ENCODE measurements around the gene WNT8B. TPM values are rescaled to one million over a fixed set of nuclear protein-coding genes. Genes with fewer than 3 reads are reported as not detected.

WNT8B gene
- total RNA-seq, 1 experiment from 2014 or later = not detected

DNA sequence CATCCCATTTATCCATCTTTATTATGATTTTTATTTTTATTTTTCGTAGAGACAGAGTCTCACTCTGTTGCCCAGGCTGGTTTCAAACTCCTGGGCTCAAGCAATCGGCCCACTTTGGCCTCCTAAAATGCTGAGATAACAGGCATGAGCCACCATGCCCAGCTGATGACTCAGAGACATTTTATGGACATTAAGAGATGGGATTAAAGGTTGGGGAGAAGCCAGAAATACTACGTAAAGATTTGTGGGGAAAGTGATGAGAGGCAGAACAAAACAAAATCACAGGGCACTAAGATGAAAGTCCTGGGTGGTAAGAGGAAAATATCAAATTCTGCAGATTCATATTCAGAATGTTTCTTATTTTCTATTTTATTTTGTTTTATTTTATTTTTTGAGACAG, 7.6 kb downstream of the WNT8B start:
- Histone ChIP-seq H3K27me3 (peaks cover 5% of the 10 kb centered on the region; the same call in 1 of the 2 replicates), H3K36me3 (no peaks in the 10 kb centered on the region), H3K4me1 (peaks cover 8% of the 10 kb centered on the region; the same call in 1 of the 2 replicates), H3K4me3 (no peak overlapping the region), H3K27ac (no peak overlapping the region), H3K9me3 (replicated peaks) (no peaks in the 10 kb centered on the region)
- peak in 1 of 2 experiments; percentile 57 for DNase-seq

DNA sequence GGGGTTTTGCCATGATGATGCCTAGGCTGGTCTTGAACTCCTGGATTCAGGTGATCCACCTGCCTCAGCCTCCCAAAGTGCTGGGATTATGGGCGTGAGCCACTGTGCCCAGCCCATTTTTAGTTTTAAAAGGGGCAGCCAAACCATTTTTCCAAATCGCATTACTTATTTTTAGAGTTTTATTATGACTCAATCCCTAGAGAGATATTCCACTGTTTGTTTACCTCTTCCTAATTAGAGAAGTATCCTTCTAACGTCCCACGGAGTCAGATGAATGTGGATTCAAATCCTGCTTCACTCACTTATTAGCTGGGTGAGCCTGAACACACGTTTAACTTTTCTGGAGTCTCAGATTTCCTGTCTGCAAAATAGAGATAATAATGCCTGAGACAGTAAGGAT, 15.2 kb downstream of the WNT8B start:
- no peak overlapping the region for H3K27ac ChIP-seq
- H3K27me3 ChIP-seq = peaks cover 4% of the 10 kb centered on the region
- H3K4me1 ChIP-seq = peaks cover 3% of the 10 kb centered on the region; the same call in 1 of the 2 replicates
- no peaks in the 10 kb centered on the region for H3K9me3 ChIP-seq (replicated peaks)
- no peaks in the 10 kb centered on the region for H3K36me3 ChIP-seq
- no peak for DNase-seq
- no peak overlapping the region for H3K4me3 ChIP-seq

DNA sequence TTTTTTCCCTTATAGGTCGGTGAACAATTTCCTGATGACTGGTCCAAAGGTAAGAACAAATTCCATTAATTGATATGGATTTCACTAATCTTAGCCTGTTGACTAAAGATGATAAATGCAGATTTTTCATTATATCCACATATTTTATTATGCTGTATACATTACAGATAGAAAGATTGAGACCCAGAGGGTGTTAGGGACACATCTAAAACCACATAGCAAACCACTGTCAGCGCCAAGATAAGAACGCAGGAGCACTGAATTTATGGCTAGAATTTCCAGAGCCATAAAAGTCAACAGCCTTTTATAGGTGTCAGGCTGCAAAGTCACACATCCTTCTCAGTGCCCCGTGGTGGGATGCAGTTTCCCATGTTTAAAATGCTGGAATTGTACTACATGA, 16.2 kb downstream of the WNT8B start:
- H3K9me3 ChIP-seq (replicated peaks) = no peaks in the 10 kb centered on the region
- DNase-seq = no peak
- no peak overlapping the region for H3K27ac ChIP-seq
- peaks cover 3% of the 10 kb centered on the region; the same call in 1 of the 2 replicates for H3K4me1 ChIP-seq
- no peaks in the 10 kb centered on the region for H3K36me3 ChIP-seq
- no peak overlapping the region for H3K4me3 ChIP-seq
- H3K27me3 ChIP-seq = peaks cover 4% of the 10 kb centered on the region

DNA sequence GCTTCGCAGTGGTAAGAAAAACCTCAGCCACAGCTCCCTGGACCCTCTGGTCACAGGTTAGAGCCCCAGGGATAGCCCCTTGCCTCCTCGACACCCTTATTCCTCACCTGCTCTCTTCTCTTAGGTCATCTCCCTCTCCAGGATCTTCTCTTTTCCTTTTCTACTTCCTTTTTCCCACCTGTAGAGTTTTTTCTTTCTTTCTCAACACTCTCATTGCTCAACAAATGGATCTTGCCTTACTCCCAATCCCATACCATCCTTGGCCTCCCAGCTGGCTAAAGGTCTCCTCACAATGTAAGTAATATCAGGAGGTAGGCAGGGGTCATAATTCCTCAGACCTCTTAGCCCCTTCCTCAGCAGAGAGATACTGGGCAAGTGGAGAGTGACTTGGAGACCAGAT, 17.2 kb downstream of the WNT8B start:
- Histone ChIP-seq H3K4me1 (peaks cover 3% of the 10 kb centered on the region; the same call in 1 of the 2 replicates), H3K4me3 (no peak overlapping the region), H3K27me3 (peaks cover 4% of the 10 kb centered on the region), H3K27ac (no peak overlapping the region), H3K9me3 (replicated peaks) (no peaks in the 10 kb centered on the region), H3K36me3 (no peaks in the 10 kb centered on the region)
- DNase-seq = no peak

DNA sequence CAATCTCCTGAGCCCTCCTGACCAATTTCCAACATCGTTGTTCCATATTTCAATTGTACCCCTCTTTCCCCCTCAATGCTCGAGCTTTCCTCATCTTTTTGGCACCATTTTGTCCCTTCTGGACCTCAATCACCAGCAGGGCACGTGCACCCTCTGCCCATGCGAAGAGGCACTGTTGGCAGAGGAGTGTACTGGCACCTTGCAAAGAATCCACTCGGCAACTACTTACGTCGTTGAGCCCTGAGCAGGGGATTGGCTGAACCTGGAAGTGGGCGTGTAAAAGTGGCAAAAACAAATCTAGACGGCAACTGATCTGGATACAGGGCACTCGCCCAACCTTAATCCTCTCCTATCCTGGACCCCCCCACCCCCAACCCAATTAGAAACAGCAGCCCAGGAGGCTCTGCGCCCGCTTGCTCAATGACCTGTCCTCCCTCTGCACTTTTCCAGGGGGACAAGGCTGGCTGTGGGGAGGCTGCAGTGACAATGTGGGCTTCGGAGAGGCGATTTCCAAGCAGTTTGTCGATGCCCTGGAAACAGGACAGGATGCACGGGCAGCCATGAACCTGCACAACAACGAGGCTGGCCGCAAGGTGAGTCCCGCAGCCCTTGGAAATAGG, 18.8 kb downstream of the WNT8B start:
- Histone ChIP-seq H3K36me3 (no peaks in the 10 kb centered on the region), H3K9me3 (replicated peaks) (no peaks in the 10 kb centered on the region), H3K4me3 (peak overlapping the region; percentile 33), H3K4me1 (peaks cover 3% of the 10 kb centered on the region; the same call in 1 of the 2 replicates), H3K27ac (no peak overlapping the region), H3K27me3 (peaks cover 4% of the 10 kb centered on the region)
- DNase-seq = peak; percentile 74 to 90

DNA sequence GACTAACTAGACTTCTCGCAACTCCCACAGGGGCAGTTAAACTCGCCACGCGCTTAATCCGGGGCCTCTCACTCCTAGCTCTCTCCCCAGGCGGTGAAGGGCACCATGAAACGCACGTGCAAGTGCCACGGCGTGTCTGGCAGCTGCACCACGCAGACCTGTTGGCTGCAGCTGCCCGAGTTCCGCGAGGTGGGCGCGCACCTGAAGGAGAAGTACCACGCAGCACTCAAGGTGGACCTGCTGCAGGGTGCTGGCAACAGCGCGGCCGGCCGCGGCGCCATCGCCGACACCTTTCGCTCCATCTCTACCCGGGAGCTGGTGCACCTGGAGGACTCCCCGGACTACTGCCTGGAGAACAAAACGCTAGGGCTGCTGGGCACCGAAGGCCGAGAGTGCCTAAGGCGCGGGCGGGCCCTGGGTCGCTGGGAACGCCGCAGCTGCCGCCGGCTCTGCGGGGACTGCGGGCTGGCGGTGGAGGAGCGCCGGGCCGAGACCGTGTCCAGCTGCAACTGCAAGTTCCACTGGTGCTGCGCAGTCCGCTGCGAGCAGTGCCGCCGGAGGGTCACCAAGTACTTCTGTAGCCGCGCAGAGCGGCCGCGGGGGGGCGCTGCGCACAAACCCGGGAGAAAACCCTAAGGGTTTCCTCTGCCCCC, 19.5 kb downstream of the WNT8B start:
- peaks cover 3% of the 10 kb centered on the region; the same call in 1 of the 2 replicates for H3K4me1 ChIP-seq
- H3K27me3 ChIP-seq = peaks cover 4% of the 10 kb centered on the region
- peak; percentile 79 to 85 for DNase-seq
- no peak overlapping the region for H3K27ac ChIP-seq
- no peaks in the 10 kb centered on the region for H3K36me3 ChIP-seq
- H3K4me3 ChIP-seq = peak overlapping the region; percentile 33
- no peaks in the 10 kb centered on the region for H3K9me3 ChIP-seq (replicated peaks)

DNA sequence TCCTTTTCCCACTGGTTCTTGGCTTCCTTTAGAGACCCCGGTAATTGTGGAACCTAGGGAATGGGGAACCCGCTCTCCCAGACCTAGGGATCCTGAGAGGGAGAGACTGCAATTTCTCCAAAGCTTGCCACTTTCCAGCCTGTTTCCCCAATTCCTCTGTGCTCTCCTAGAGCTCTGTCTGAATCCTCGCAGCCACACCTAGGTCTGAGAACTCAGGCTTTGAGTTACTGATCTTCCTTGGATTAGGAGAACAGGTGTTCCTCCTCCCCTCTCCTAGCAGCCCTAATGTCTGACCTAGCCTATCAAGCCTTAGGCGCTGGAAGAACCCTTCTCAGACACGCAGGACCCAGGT, 20.0 kb downstream of the WNT8B start:
- Histone ChIP-seq H3K27ac (no peak overlapping the region), H3K9me3 (replicated peaks) (no peaks in the 10 kb centered on the region), H3K4me3 (no peak overlapping the region), H3K36me3 (no peaks in the 10 kb centered on the region), H3K4me1 (peaks cover 3% of the 10 kb centered on the region; the same call in 1 of the 2 replicates), H3K27me3 (peaks cover 4% of the 10 kb centered on the region)
- DNase-seq = no peak

DNA sequence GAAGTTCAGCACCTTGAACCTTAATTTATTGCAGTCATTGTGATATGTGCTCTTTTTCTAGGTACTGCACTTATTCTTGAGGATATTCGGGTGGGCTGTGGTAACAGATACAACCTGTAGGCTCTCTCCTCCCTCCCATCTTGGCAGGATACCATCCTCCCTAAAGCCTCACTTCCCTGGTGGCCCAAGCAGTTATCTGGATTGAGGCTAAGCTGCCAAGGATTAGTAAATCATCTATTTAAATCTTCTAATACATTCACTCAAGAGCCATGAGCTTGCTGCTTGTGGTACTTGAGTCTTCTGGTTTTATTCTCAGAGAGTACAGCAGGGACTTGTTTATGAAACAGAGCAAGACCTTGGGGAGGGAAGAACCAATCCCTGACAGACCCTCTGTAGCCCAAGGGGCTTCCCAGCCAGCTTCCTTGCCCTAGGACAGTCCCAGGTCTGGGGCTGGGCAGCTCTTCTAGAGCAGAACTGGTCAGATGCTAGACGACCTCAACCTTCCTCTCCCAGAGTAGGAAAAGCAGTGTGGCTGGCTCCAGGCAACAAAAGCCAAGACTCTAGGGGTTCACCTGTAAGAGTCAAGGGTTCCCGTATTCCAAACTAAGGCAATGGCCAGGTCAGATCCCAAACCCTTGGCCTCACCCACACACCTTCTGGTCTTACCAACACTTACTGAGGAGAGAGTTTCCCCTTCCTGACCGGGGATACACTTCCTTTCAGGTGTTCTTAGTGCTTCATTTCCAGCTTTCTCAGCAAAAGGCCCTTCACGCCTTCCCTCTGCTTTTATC, 21.3 kb downstream of the WNT8B start:
- Histone ChIP-seq H3K27me3 (peaks cover 4% of the 10 kb centered on the region), H3K27ac (no peak overlapping the region), H3K36me3 (no peaks in the 10 kb centered on the region), H3K4me3 (no peak overlapping the region), H3K9me3 (replicated peaks) (no peaks in the 10 kb centered on the region), H3K4me1 (peaks cover 3% of the 10 kb centered on the region; the same call in 1 of the 2 replicates)
- DNase-seq = no peak

DNA sequence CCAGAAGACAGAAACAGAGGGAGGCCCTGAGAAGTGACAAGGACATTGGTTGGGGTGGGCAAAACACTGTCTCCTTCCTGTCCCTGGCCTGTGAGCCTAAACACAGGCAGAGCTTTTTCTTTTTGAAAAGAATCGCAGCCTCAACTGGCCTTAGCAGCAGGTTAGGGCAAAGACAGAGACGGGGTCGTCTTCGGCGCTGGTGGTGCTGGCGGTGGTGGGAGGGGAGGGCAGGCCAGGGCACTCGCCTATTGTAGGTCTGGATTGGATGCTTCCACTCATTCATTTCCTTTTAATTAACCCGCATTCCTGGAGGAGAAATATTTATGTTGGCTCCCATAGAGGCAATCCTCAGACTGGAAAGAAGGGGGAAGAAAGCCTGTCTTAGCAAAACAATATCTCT, 22.6 kb downstream of the WNT8B start:
- H3K4me3 ChIP-seq = no peak overlapping the region
- H3K36me3 ChIP-seq = no peaks in the 10 kb centered on the region
- H3K27me3 ChIP-seq = peaks cover 4% of the 10 kb centered on the region
- H3K4me1 ChIP-seq = peaks cover 3% of the 10 kb centered on the region; the same call in 1 of the 2 replicates
- H3K27ac ChIP-seq = no peak overlapping the region
- DNase-seq = no peak
- no peaks in the 10 kb centered on the region for H3K9me3 ChIP-seq (replicated peaks)

DNA sequence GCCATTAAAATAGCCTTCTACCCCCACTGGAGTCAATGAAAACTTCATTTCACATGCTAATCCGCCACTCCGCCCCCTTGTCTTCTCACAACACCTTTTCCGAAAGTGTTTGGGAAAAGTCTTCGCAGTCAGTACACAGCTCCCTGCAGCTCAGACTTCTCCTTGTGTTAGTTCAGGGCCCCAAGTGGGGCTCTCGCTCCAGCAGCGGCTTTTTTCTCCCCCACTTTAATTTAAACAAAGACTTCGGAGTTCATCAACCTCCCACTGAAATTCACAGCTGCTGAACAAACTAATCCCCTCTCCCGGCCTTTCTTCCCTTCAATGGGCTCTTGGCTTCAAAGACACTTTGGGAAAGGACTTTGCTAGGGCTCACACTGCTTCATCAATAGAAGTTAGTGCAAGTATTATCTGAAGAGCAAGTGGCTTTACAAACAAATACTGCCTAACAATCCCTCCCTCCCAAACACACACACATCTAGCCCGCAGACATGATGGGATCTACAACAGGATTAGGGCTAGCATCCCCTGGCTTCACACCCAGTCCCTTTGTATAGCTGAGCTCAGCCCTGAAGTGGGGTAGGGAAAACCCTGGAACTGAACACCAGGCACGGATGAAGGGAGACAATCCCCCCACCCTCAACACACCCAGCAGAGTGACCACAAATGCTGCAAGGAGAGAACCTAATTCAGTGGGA, 23.1 kb downstream of the WNT8B start:
- Histone ChIP-seq H3K27me3 (peaks cover 4% of the 10 kb centered on the region), H3K27ac (no peak overlapping the region), H3K36me3 (no peaks in the 10 kb centered on the region), H3K4me3 (no peak overlapping the region), H3K9me3 (replicated peaks) (no peaks in the 10 kb centered on the region), H3K4me1 (peaks cover 3% of the 10 kb centered on the region; the same call in 1 of the 2 replicates)
- no peak for DNase-seq

DNA sequence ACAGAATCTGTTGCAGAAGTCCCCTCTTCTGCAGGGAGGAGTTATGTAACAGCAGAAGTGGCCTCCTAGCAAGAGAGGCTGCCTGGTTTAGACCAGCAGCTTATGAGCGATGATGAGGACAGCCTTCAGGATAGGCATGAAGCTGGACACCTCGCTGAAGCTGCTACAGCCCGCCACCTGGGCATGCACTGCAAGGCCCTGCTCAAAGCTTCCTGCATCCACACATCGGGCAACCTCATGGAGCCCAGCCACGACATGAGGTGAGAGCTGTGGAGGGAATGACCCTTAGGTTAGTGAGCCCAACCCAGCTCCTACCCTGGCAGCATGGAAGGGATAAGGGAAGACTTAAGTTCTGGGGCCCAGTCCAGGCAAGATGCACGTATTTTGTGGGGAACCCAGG, 24.7 kb downstream of the WNT8B start:
- DNase-seq = no peak

DNA sequence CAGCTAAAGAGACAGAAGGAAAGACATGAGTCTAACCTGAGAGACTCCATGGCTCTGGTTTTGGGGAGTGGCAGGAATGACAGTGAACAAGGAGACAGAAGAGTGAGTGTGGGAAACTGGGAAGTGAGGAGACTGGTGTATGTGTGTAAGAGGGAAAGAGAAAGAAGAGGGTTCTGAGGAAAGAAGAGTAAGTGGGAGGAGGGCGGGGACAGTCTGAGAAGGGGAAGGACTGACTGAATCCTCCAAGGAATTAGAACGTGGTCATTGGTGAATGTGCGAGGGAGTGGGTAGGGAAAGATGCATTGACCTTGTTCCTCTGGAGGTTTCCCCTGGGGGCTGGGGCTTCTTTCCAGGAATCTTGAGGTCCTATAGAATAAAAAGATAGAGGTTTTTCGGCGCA, 26.6 kb downstream of the WNT8B start:
- Histone ChIP-seq H3K27ac (no peak overlapping the region), H3K27me3 (no peaks in the 10 kb centered on the region), H3K36me3 (no peaks in the 10 kb centered on the region), H3K4me1 (no peaks in the 10 kb centered on the region), H3K4me3 (no peak overlapping the region), H3K9me3 (replicated peaks) (no peaks in the 10 kb centered on the region)
- no peak for DNase-seq

More for the DNA sequence above, 24.7 kb downstream of the WNT8B start:
- no peaks in the 10 kb centered on the region; the same call in 1 of the 2 replicates for H3K27me3 ChIP-seq
- H3K36me3 ChIP-seq = no peaks in the 10 kb centered on the region
- H3K4me3 ChIP-seq = no peak overlapping the region
- no peaks in the 10 kb centered on the region for H3K9me3 ChIP-seq (replicated peaks)
- peaks cover 3% of the 10 kb centered on the region; the same call in 1 of the 2 replicates for H3K4me1 ChIP-seq
- no peak overlapping the region for H3K27ac ChIP-seq

DNA sequence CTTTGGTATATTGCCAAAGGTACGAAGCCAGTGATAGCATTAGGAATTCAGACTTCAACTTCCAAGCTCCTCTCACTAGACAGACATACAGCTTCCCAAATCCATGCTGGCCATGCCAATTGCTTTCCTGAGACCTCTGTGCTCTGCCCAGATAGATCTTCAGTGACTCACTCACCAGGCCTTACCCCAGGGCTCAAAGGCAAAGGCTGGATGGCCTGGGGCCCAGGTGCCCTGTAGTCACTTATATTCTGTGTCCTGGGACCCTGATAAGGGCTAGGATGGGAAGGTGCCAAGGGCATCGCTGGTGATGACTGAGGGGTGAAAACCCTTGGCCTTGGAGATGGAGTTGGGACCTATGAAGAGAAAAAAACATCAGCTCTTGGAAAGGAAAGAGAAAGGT, 27.7 kb downstream of the WNT8B start:
- no peak for DNase-seq
- Histone ChIP-seq H3K9me3 (replicated peaks) (no peaks in the 10 kb centered on the region), H3K36me3 (no peaks in the 10 kb centered on the region)

DNA sequence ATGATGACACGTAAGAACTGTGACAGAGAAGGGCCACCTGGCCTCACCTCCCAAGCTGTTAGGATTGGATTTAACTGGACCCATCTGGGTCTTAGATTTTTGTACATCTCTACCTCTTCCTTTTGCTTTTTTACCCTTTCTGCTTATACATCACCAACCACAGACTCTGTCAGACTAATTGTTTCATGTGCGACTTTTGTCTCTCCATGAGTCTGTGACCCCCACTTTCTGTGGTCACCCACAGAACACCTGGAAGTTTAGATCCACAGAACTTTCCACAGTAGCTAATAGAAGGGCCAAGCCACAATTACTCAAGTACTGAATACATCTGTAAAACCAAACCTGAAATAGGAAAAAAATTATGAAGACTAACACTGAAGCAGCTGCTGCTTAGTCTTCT, 33.8 kb downstream of the WNT8B start:
- Histone ChIP-seq H3K4me3 (no peak overlapping the region), H3K9me3 (replicated peaks) (no peaks in the 10 kb centered on the region), H3K4me1 (no peaks in the 10 kb centered on the region), H3K27me3 (no peaks in the 10 kb centered on the region), H3K27ac (no peak overlapping the region), H3K36me3 (no peaks in the 10 kb centered on the region)
- DNase-seq = no peak

More for the DNA sequence above, 27.7 kb downstream of the WNT8B start:
- H3K4me1 ChIP-seq = no peaks in the 10 kb centered on the region
- no peaks in the 10 kb centered on the region for H3K27me3 ChIP-seq
- no peak overlapping the region for H3K27ac ChIP-seq
- H3K4me3 ChIP-seq = no peak overlapping the region
